K562 (cell line): ENCODE results near the gene ANO3. TPM values are rescaled to one million over a fixed set of nuclear protein-coding genes. Genes with fewer than 3 reads are reported as not detected.

Source experiments
- ATAC-seq: fragments of 200-7000 bp; cut with Tn5 transposase; 3 replicates; pipeline ENCODE4 v1.9.1; 2020; ENCODE audit warnings: moderate library complexity
- BruUV-seq: library from RNA; stranded (reverse); fragments of 400-500 nt; replicated peaks from 2 replicates; lab custom pipeline; 2021; lab: Mats Ljungman, UMichigan
- CTCF ChIA-PET: fragments of 300-600 bp; formaldehyde crosslinking; extraction: SDS; loops from one replicate; lab custom pipeline; 2021; ENCODE audit warnings: low intra/inter-chr PET ratio; lab: Yijun Ruan, JAX
- POLR2A ChIA-PET: fragments of 300-600, 350-650 bp; sonication (Branson Sonifier 250); formaldehyde crosslinking; extraction: SDS; loops from one replicate; lab custom pipeline; 2021; ENCODE audit warnings: antibody characterized with exemption, inconsistent platforms; lab: Yijun Ruan, JAX
- DNase-seq, 4 experiments: peaks; one replicate each; pipeline versions ENCODE4 v3.0.0 to v3.0.0-alpha.2; 2011 to 2018; ENCODE audit warnings: low spot score in 3 of 4, mixed read lengths in 3 of 4; ENCODE audit errors: extremely low read depth in 1 of 4
- FAIRE-seq: peaks from 2 replicates; lab custom pipeline; 2011; peaks lifted over from hg19 to GRCh38; lab: Jason Lieb, UNC
- H2AFZ ChIP-seq: 2 replicates; pipeline ENCODE4 v1.6.0; 2011; ENCODE audit warnings: low read depth, low read length, control low read depth, inconsistent platforms
- H3K27ac ChIP-seq: fragments of 200-600 bp; 3 replicates; pipeline ENCODE4 v1.8.0; 2011; ENCODE audit warnings: low read depth, mild to moderate bottlenecking, control low read depth, inconsistent platforms, low read length, moderate library complexity, mixed read lengths; ENCODE audit errors: extremely low read depth
- H3K27me3 ChIP-seq, 2 experiments: fragments of 300-600 bp in 1 of 2; 2 replicates in 1 of 2; 3 replicates in 1 of 2; pipeline versions ENCODE4 v1.6.0 to v1.8.0; 2011; ENCODE audit warnings: inconsistent platforms in 2 of 2, low read length in 2 of 2, mild to moderate bottlenecking in 1 of 2, mixed read lengths in 1 of 2, moderate library complexity in 1 of 2; ENCODE audit not compliant: control insufficient read depth in 2 of 2, insufficient read depth in 2 of 2
- H3K36me3 ChIP-seq: fragments of 300-600 bp; 3 replicates; pipeline ENCODE4 v1.8.0; 2011; ENCODE audit warnings: mild to moderate bottlenecking, low read length, inconsistent platforms; ENCODE audit not compliant: control insufficient read depth, insufficient read depth
- H3K4me1 ChIP-seq, 2 experiments: fragments of 200-600 bp in 1 of 2; replicated peaks in 1 of 2; 2 replicates in 1 of 2; 3 replicates in 1 of 2; pipeline versions ENCODE4 v1.5.1 to v1.8.0; 2011; ENCODE audit warnings: inconsistent platforms in 2 of 2, low read length in 2 of 2, mild to moderate bottlenecking in 1 of 2, mixed read lengths in 1 of 2, moderate library complexity in 1 of 2; ENCODE audit not compliant: control insufficient read depth in 2 of 2, insufficient read depth in 2 of 2
- H3K4me2 ChIP-seq: 2 replicates; pipeline ENCODE4 v1.6.1; 2011; ENCODE audit warnings: low read length, control low read depth, inconsistent platforms, mixed read lengths; ENCODE audit not compliant: insufficient read depth
- H3K4me3 ChIP-seq: fragments of 200-600 bp; sonication (generic), shearing (Covaris generic); 2 replicates; pipeline ENCODE4 v1.5.1; 2016; ENCODE audit warnings: control low read depth, inconsistent platforms
- H3K79me2 ChIP-seq: fragments of 200-600 bp; 3 replicates; pipeline ENCODE4 v1.8.0; 2011; ENCODE audit warnings: low read length, inconsistent platforms; ENCODE audit not compliant: control insufficient read depth, insufficient read depth
- H3K9ac ChIP-seq, 2 experiments: 2 replicates each; pipeline versions ENCODE4 v1.6.0 to v1.6.1; 2011; ENCODE audit warnings: low read depth in 2 of 2, low read length in 2 of 2, control low read depth in 1 of 2, inconsistent platforms in 1 of 2, mild to moderate bottlenecking in 1 of 2, mixed read lengths in 1 of 2; ENCODE audit not compliant: insufficient read depth in 1 of 2
- H3K9me1 ChIP-seq: one replicate; pipeline ENCODE4 v1.6.0; 2011; ENCODE audit warnings: inconsistent platforms, mild to moderate bottlenecking, low read length, moderate library complexity; ENCODE audit not compliant: control insufficient read depth, insufficient read depth
- H3K9me3 ChIP-seq: replicated peaks from 2 replicates; pipeline ENCODE4 v1.5.1; 2011; ENCODE audit warnings: low read depth, low read length, inconsistent platforms; ENCODE audit not compliant: control insufficient read depth, insufficient read depth
- H4K20me1 ChIP-seq: replicated peaks from 2 replicates; pipeline ENCODE4 v1.6.1; 2011; ENCODE audit warnings: low read length, inconsistent platforms, mixed read lengths; ENCODE audit not compliant: control insufficient read depth, insufficient read depth
- FOSL1 ChIP-seq: fragments of 200-800 bp; sonication (Bioruptor generic); conservative IDR thresholded peaks from 2 replicates; pipeline ENCODE4 v1.6.1; 2016; ENCODE audit warnings: missing genetic modification characterization, missing compliant biosample characterization
- GABPB2 ChIP-seq: fragments of 250-450 bp; sonication (Bioruptor Pico); conservative IDR thresholded peaks from 2 replicates; pipeline ENCODE4 v1.5.1; 2021; ENCODE audit warnings: mild to moderate bottlenecking
- NFE2L1 ChIP-seq: fragments of 450-650 bp; IDR thresholded peaks from 2 replicates; pipeline ENCODE4 v1.6.1; 2016; ENCODE audit warnings: missing genetic modification characterization, low read depth, mild to moderate bottlenecking, missing compliant biosample characterization, moderate library complexity, borderline replicate concordance
- TRIM24 ChIP-seq, 2 experiments: fragments of 450-650 bp; IDR thresholded peaks; 2 replicates each; pipeline ENCODE4 v1.6.1; 2016
- TRIM28 ChIP-seq: fragments of 450-650 bp; IDR thresholded peaks from 2 replicates; pipeline ENCODE4 v1.6.1; 2017
- WHSC1 ChIP-seq: IDR thresholded peaks from one replicate; pipeline ENCODE4 v1.6.1; 2012; ENCODE audit warnings: low read length, control low read depth, inconsistent platforms
- XRCC3 ChIP-seq: fragments of 450-650 bp; IDR thresholded peaks from 2 replicates; pipeline ENCODE4 v1.6.1; 2017; ENCODE audit warnings: mild to moderate bottlenecking, moderate library complexity
- WGBS: fragments of 100-300 bp; shearing (Covaris generic); methylation state at CpG from one replicate; pipeline ENCODE4 v1.1.6; 2016; ENCODE audit warnings: low coverage, mixed read lengths; ENCODE audit not compliant: insufficient coverage; ENCODE audit errors: missing lambda C conversion rate; 5-methylcytosine and 5-hydroxymethylcytosine counted together
- in situ Hi-C: fragments of 300-500 bp; cut with MboI; formaldehyde crosslinking; loops from 4 replicates; pipeline ENCODE4 v1.15.0; 2018; ENCODE audit warnings: inconsistent platforms, mixed read lengths
- intact Hi-C: fragments of 100-400 bp; cut with micrococcal nuclease; formaldehyde crosslinking; loops from 2 replicates; pipeline ENCODE4 v1.14.2; 2022
- polyA plus RNA-seq, 8 experiments: library from polyadenylated mRNA; depleted of rRNA in 4 of 8; stranded (reverse) in 5 of 8; unstranded in 3 of 8; fragments of >200 nt; fragmentation: Nextera tagmentation in 2 of 8; fragmentation: Illumina TruSeq in 1 of 8; extraction: Ambion mirVana in 2 of 8; extraction: Trizol in 1 of 8; gene quantifications; 2 replicates each; pipeline versions ENCODE4 v1.2.1 to v1.2.3, GENCODE V29; 2011 to 2014; ENCODE audit warnings: inconsistent platforms in 1 of 8, missing spikeins in 1 of 8
- total RNA-seq, 7 experiments: library from RNA; depleted of rRNA in 6 of 7; stranded (reverse); fragments of >200 nt in 6 of 7; fragmentation: Illumina TruSeq in 2 of 7; extraction: Trizol in 2 of 7; gene quantifications; 2 replicates each; pipeline versions ENCODE4 v1.2.1 to v1.2.3, GENCODE V29; 2011 to 2021; ENCODE audit warnings: low replicate concordance in 1 of 7
- TF ChIP-seq, protein P1 (sequence below): sonication (generic); formaldehyde crosslinking; IDR thresholded peaks from 2 replicates; pipeline ENCODE4 v1.8.0; 2023; ENCODE audit warnings: mild to moderate bottlenecking, missing genetic modification reagents

The ANO3 gene
- total and polyA plus RNA-seq, 9 of the 15 experiments (the other 6 are each of a cell fraction or from before 2014, with no cell fraction given): 0.01 to 0.13 (median 0.04) TPM; not detected in 1

DNA sequence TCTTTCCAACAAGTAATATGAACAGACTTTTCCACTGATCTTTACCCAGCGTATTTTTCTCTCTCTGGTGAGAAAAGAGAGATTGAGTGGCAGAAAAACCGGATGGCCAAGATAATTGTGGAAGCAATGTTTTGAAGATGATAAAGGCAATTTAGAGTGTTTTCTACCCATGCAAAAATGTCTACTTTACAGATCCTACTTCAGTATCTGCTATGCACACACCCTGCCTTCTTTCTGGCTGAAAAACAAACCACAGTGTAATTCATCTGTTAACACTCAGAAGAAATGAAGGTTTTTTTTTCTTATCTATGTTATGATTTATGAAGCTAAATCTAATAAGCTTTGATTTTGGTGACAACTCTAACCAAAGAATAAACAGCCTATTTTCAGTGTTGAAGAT, 333.1 kb downstream of the ANO3 start:
- ATAC-seq (no peak), FAIRE-seq (no peak), DNase-seq (no peak)
- Histone ChIP-seq H3K9me1 (no peaks in the 10 kb centered on the region), H3K9ac (no peak overlapping the region), H3K27ac (no peak overlapping the region), H3K27me3 (no peaks in the 10 kb centered on the region), H3K9me3 (no peaks in the 10 kb centered on the region), H3K4me1 (no peaks in the 10 kb centered on the region), H4K20me1 (no peaks in the 10 kb centered on the region), H3K79me2 (no peaks in the 10 kb centered on the region), H3K4me2 (no peak overlapping the region), H3K4me3 (no peak overlapping the region), H3K36me3 (no peaks in the 10 kb centered on the region), H2AFZ (no peak overlapping the region)
- CTCF ChIA-PET: no interaction called here
- BruUV-seq: no TSS peak
- POLR2A ChIA-PET: no interaction called here
- 0% methylated on average over 2 of the region's 2 CpGs for WGBS
- intact Hi-C loops: no loop called here
- in situ Hi-C loops: no loop called here
- no peak for TF ChIP-seq TRIM24 (IDR thresholded peaks at IDR 0.05)

DNA sequence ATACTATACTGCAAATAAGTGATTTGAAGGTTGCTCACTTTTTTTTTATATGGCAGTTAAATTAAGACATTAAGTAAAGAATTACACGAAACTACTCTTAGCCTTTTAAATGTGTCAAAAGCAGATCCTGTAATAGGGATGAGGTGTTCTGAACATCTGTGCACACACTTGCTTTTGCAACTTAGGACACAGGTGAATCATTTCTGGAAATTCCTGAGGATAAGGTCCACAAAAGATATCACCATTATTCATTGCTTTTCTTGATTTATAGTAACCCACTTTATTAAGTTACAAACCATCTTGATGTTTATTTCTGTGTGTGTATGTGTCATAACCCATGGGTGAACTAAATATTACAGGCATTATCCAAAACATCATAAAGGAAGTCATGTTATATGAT, 334.0 kb downstream of the ANO3 start:
- intact Hi-C loops: no loop called here
- Histone ChIP-seq H3K9me3 (no peaks in the 10 kb centered on the region), H3K9ac (no peak overlapping the region), H3K4me1 (no peaks in the 10 kb centered on the region), H3K9me1 (no peaks in the 10 kb centered on the region), H3K4me3 (no peak overlapping the region), H4K20me1 (no peaks in the 10 kb centered on the region), H3K36me3 (no peaks in the 10 kb centered on the region), H3K27me3 (no peaks in the 10 kb centered on the region), H2AFZ (no peak overlapping the region), H3K4me2 (no peak overlapping the region), H3K79me2 (no peaks in the 10 kb centered on the region), H3K27ac (no peak overlapping the region)
- TF ChIP-seq WHSC1 (no peak), TRIM28 (no peak), FOSL1 (tag) (no peak), GABPB2 (CRISPR knock-in tag) (no peak), XRCC3 (no peak), NFE2L1 (no peak)
- TF ChIP-seq, protein P1, sequence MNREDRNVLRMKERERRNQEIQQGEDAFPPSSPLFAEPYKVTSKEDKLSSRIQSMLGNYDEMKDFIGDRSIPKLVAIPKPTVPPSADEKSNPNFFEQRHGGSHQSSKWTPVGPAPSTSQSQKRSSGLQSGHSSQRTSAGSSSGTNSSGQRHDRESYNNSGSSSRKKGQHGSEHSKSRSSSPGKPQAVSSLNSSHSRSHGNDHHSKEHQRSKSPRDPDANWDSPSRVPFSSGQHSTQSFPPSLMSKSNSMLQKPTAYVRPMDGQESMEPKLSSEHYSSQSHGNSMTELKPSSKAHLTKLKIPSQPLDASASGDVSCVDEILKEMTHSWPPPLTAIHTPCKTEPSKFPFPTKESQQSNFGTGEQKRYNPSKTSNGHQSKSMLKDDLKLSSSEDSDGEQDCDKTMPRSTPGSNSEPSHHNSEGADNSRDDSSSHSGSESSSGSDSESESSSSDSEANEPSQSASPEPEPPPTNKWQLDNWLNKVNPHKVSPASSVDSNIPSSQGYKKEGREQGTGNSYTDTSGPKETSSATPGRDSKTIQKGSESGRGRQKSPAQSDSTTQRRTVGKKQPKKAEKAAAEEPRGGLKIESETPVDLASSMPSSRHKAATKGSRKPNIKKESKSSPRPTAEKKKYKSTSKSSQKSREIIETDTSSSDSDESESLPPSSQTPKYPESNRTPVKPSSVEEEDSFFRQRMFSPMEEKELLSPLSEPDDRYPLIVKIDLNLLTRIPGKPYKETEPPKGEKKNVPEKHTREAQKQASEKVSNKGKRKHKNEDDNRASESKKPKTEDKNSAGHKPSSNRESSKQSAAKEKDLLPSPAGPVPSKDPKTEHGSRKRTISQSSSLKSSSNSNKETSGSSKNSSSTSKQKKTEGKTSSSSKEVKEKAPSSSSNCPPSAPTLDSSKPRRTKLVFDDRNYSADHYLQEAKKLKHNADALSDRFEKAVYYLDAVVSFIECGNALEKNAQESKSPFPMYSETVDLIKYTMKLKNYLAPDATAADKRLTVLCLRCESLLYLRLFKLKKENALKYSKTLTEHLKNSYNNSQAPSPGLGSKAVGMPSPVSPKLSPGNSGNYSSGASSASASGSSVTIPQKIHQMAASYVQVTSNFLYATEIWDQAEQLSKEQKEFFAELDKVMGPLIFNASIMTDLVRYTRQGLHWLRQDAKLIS (CRISPR knock-in tag): no peak
- DNase-seq (no peak), ATAC-seq (no peak), FAIRE-seq (no peak)
- POLR2A ChIA-PET: no interaction called here
- no TSS peak for BruUV-seq
- CTCF ChIA-PET: no interaction called here
- 7% methylated on average over 1 of the region's 1 CpG for WGBS
- in situ Hi-C loops: no loop called here
